Measurements from ENCODE around the gene ZNF436.
"Not testable (repeated sequence)": the region's sequence is repeated elsewhere in the genome, so short reads cannot be mapped to it uniquely, and the experiment has no call there.

The ZNF436 gene

GRCh38 chr1:23322770-23323169 lies 46.9 kb downstream of the ZNF436 start:
- TF ChIP-seq CSDC2 (CRISPR knock-in tag; IDR thresholded peaks at IDR 0.05) (no peak), ZNF565 (CRISPR knock-in tag; conservative IDR thresholded peaks at IDR 0.05; ENCODE audit: low read depth) (no peak), ZNF70 (CRISPR knock-in tag; IDR thresholded peaks at IDR 0.05) (no peak)
- ATAC-seq = no peak

GRCh38 chr1:23310280-23310679 lies 59.4 kb downstream of the ZNF436 start:
- ATAC-seq = not testable (repeated sequence)

Measured in SK-N-SH treated with all-trans-retinoic acid at 6 μM for 48 hours (cell line).